KMS-11 (cell line): ENCODE measurements around the gene CEP41.

Source experiments
- H2AFZ ChIP-seq: fragments of 200-600 bp; sonication (generic); 2 replicates; pipeline ENCODE4 v1.6.1; 2016; ENCODE audit warnings: antibody characterized with exemption, mixed run types, low read depth
- H3K27ac ChIP-seq: fragments of 200-600 bp; sonication (generic); 2 replicates; pipeline ENCODE4 v1.6.1; 2016; ENCODE audit warnings: mild to moderate bottlenecking, mixed run types
- H3K27me3 ChIP-seq: fragments of 200-600 bp; sonication (generic); 2 replicates; pipeline ENCODE4 v1.6.1; 2017; ENCODE audit warnings: mild to moderate bottlenecking, low read depth, mixed run types, moderate library complexity; ENCODE audit not compliant: insufficient read depth
- H3K36me3 ChIP-seq: fragments of 200-600 bp; sonication (generic); 2 replicates; pipeline ENCODE4 v1.6.1; 2017; ENCODE audit warnings: mild to moderate bottlenecking, mixed run types; ENCODE audit not compliant: insufficient read depth
- H3K4me1 ChIP-seq: fragments of 200-600 bp; sonication (generic); 2 replicates; pipeline ENCODE4 v1.6.1; 2016; ENCODE audit warnings: mild to moderate bottlenecking, low read depth, mixed run types; ENCODE audit not compliant: poor library complexity, severe bottlenecking
- H3K4me2 ChIP-seq: fragments of 200-600 bp; sonication (generic); 2 replicates; pipeline ENCODE4 v1.7.0; 2016; ENCODE audit warnings: mild to moderate bottlenecking, mixed run types
- H3K4me3 ChIP-seq: fragments of 200-600 bp; sonication (generic); IDR thresholded peaks from 2 replicates; pipeline ENCODE4 v1.6.1; 2017; ENCODE audit warnings: low read depth, low read length, mixed read lengths; ENCODE audit not compliant: insufficient read depth
- H3K79me2 ChIP-seq: fragments of 200-600 bp; sonication (generic); 2 replicates; pipeline ENCODE4 v1.6.1; 2016; ENCODE audit warnings: low read depth, mixed run types; ENCODE audit not compliant: insufficient read depth
- H3K9ac ChIP-seq: fragments of 200-600 bp; sonication (generic); 2 replicates; pipeline ENCODE4 v1.6.1; 2016; ENCODE audit warnings: mild to moderate bottlenecking, mixed run types
- H4K20me1 ChIP-seq: fragments of 200-600 bp; sonication (generic); 2 replicates; pipeline ENCODE4 v1.6.1; 2016; ENCODE audit warnings: mild to moderate bottlenecking, mixed run types; ENCODE audit not compliant: insufficient read depth
- TF ChIP-seq, protein P1 (sequence below): fragments of 200-600 bp; sonication (generic); conservative IDR thresholded peaks from 2 replicates; pipeline ENCODE4 v1.6.1; 2017; ENCODE audit warnings: low read depth, mild to moderate bottlenecking, antibody characterized with exemption, low read length, moderate library complexity, mixed read lengths

Gene CEP41

GRCh38 chr7:130380861-130381455 lies 59.9 kb downstream of the CEP41 start:
- TF ChIP-seq, protein P1, sequence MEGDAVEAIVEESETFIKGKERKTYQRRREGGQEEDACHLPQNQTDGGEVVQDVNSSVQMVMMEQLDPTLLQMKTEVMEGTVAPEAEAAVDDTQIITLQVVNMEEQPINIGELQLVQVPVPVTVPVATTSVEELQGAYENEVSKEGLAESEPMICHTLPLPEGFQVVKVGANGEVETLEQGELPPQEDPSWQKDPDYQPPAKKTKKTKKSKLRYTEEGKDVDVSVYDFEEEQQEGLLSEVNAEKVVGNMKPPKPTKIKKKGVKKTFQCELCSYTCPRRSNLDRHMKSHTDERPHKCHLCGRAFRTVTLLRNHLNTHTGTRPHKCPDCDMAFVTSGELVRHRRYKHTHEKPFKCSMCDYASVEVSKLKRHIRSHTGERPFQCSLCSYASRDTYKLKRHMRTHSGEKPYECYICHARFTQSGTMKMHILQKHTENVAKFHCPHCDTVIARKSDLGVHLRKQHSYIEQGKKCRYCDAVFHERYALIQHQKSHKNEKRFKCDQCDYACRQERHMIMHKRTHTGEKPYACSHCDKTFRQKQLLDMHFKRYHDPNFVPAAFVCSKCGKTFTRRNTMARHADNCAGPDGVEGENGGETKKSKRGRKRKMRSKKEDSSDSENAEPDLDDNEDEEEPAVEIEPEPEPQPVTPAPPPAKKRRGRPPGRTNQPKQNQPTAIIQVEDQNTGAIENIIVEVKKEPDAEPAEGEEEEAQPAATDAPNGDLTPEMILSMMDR, result no peak
- Histone ChIP-seq H3K79me2 (no peaks in the 10 kb centered on the region), H2AFZ (no peak overlapping the region), H3K9ac (no peak overlapping the region), H4K20me1 (no peaks in the 10 kb centered on the region), H3K4me2 (no peak overlapping the region), H3K4me1 (no peaks in the 10 kb centered on the region), H3K27ac (no peak overlapping the region), H3K4me3 (no peak overlapping the region), H3K36me3 (no peaks in the 10 kb centered on the region), H3K27me3 (no peaks in the 10 kb centered on the region)

- TF ChIP-seq, protein P1, result no peak
Measured at GRCh38 chr7:130379921-130380860, 60.6 kb downstream of the CEP41 start, which contains the start of gene CPA1. Gene CPA1 (plus strand): TSS chr7:130380494. CDS start chr7:130380521, 27 bp downstream.

GRCh38 chr7:130379532-130379920 lies 61.3 kb downstream of the CEP41 start:
- H3K9ac ChIP-seq, result no peak overlapping the region
- H3K4me2 ChIP-seq, result no peak overlapping the region
- H3K27ac ChIP-seq, result no peak overlapping the region
- H3K27me3 ChIP-seq, result no peaks in the 10 kb centered on the region
- H3K4me3 ChIP-seq, result no peak overlapping the region
- TF ChIP-seq, protein P1, result no peak
- H3K79me2 ChIP-seq, result no peaks in the 10 kb centered on the region
- no peaks in the 10 kb centered on the region for H3K4me1 ChIP-seq
- H3K36me3 ChIP-seq, result no peaks in the 10 kb centered on the region
- no peaks in the 10 kb centered on the region for H4K20me1 ChIP-seq
- H2AFZ ChIP-seq, result no peak overlapping the region

More at GRCh38 chr7:130379921-130380860, 60.6 kb downstream of the CEP41 start, which contains the start of gene CPA1:
- Histone ChIP-seq H3K79me2 (no peaks in the 10 kb centered on the region), H3K4me2 (no peak within 1 kb of the TSS), H3K27ac (no peak within 1 kb of the TSS), H3K9ac (no peak within 1 kb of the TSS), H3K36me3 (no peaks in the 10 kb centered on the region), H4K20me1 (no peaks in the 10 kb centered on the region), H2AFZ (no peak within 1 kb of the TSS), H3K4me1 (no peaks in the 10 kb centered on the region), H3K27me3 (no peaks in the 10 kb centered on the region), H3K4me3 (no peak within 1 kb of the TSS)

- Histone ChIP-seq H3K79me2 (no peaks in the 10 kb centered on the region), H2AFZ (no peak overlapping the region), H3K4me1 (no peaks in the 10 kb centered on the region), H3K27ac (no peak overlapping the region), H4K20me1 (no peaks in the 10 kb centered on the region), H3K4me2 (no peak overlapping the region), H3K27me3 (no peaks in the 10 kb centered on the region), H3K4me3 (no peak overlapping the region), H3K36me3 (no peaks in the 10 kb centered on the region), H3K9ac (no peak overlapping the region)
- TF ChIP-seq, protein P1, result no peak
Measured at GRCh38 chr7:130379019-130379418, 61.8 kb downstream of the CEP41 start.
